COLO668 (cell line): ENCODE results near the gene ZSWIM9.
A peak's percentile ranks its signal among the peaks of the same experiment; 100 is the strongest.

Experiments used
- DNase-seq: peaks from one replicate; lab custom pipeline; 2025; ENCODE audit not compliant: unreplicated experiment; lab: John Stamatoyannopoulos, UW

Gene ZSWIM9

DNA sequence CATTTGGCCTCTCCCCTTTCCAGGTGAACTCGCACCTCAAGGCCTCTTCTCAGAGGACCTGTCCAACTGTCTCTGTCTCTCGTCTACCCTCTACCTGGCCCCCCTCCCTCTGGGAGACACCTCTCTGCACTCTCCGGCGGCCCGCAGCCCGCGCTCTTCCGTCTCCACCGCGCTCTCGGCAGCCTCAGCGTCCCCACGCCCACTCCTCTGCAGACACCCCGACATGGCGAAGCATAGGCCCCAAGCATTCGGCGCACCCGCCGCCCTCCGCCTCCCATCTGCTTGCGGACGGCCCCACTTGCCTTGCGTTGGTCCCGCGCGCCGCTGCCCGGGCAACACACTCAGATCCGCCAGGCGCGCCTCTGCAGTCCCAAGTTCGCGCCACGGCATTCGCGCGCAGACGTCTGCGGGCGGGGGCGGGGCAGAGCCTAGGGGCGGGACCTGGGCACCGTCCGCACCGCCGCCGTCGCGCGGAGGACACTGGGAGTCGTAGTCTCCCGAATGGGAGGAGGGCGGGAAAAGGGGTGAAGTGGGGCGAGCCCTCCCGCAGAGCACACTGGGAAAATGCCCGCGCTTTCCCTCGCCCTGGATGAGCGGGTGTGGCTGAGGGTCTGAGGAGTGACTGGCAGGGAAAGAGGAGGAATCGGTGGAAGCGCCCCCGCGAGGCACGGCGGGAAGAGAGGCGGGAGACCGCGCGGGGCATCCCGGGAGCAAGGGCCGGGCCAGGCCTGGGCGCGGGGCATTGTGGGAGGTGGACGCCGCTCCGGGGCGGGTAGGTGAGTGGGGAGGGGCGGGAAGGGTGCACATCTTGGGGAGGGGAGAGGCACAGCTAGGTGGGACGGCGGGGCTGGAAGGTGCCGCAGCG is at the start of gene ZSWIM9, which contains the start of gene LIG1:
Gene ZSWIM9, plus strand, starts transcription at position 742 of the 865 bp plus-strand sequence. CDS start 1,123 bp downstream, outside the sequence.
Gene LIG1, minus strand, starts transcription at position 406 of the 865 bp plus-strand sequence. CDS start 4,778 bp downstream, outside the sequence.
- peak; percentile 99 for DNase-seq

DNA sequence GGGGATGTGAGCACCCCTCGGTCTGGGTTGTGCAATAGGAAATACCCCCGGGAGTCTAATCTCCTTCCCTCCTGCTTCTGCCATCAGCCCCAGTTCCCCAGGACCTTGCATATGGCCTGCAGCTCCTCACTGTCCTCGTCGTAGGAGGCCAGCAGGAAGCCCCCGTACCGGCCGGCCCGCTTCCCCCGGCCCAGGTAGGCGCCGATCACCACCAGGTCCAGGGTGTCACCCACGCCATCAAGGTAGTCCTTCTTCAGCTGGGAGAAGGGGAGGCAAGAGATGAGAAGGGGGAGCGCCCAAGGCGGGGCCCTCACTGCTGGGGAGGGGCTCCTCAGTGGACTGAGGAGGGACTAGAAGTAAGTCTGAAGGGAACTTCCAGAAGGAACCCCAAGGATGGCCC is 49.4 kb upstream of the ZSWIM9 start:
- no peak for DNase-seq

- DNase-seq = peak; percentile 28
These were observed 48.5 kb upstream of the ZSWIM9 start for GRCh38 chr19:48121909-48122371.

- DNase-seq = no peak
These were observed 48.1 kb upstream of the ZSWIM9 start for GRCh38 chr19:48122421-48122820.

DNA sequence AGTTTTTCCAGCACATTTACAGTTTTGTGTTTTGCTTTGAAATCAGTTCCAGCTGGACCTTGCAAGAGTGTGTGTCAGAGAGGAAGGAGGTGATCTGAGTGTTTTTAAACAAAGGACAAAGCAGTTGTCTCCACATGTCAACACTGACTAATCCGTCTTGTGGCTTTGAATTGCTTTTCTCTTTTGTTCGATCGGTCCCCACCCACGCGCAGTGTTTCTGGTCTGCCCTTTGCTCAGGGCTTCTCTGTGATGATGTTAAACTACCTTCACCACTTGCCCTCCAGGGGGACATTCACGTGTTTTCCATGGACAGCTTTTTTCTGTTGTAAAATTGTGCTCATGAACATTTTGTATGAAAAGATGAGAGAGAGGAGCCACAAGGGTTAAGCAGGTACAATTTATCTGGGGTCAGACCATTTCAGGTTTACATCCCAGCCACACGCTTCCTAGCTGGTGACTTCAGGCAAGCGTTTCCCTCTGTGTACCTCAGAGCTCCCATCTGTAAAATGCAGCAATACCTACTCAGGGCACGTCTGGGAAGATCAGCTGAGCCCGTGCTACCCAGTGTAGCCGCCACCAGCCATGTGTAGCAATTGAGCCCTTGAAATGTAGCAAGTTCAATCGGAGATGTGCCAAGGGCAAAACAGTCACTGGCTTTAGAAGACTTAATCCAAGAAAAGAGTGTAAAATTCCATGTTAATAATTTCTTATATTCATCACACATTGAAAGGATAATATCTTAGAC is 46.4 kb upstream of the ZSWIM9 start:
- DNase-seq = peak; percentile 42

DNA sequence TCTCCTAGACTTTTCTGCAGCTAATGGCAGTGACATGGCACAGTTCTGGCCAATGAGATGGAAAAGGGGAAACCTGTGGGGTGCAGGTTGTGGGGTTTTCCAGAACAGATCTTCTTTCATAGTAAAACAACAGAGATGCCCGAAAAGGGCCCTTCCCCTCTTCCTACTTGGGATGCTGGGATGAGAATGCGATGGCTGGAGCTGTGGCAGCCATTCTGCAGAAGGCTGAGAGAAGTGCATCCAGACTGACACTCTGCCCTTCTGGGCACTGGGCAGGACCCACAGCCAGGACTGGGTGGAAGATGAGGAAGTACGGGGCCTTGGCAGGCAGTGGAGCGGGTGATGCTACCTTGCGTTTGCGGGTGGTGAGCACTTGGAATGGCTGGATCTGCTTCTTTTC is 42.9 kb upstream of the ZSWIM9 start:
- DNase-seq = no peak

GRCh38 chr19:48133094-48133493 is 37.4 kb upstream of the ZSWIM9 start:
- no peak for DNase-seq

DNA sequence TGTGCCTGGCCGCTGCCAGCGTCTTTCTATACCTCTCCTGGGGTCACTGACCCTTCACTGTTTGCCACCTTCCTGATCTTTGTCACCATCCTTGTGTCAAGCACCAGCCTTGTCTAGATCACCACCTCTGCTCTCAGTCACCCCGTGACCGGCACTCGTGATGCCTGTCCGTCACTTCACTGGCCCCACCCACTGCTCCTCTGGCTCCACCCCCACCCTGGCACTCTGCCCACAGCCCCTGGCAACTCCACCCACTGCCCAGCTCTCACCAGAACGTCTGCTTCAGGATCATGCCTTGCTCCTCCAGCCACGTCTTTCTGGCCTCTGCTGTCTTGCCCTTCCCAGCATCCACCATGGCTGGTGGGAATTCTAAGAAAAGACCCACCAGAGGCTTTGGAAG is 35.1 kb upstream of the ZSWIM9 start:
- peak; percentile 14 for DNase-seq

DNA sequence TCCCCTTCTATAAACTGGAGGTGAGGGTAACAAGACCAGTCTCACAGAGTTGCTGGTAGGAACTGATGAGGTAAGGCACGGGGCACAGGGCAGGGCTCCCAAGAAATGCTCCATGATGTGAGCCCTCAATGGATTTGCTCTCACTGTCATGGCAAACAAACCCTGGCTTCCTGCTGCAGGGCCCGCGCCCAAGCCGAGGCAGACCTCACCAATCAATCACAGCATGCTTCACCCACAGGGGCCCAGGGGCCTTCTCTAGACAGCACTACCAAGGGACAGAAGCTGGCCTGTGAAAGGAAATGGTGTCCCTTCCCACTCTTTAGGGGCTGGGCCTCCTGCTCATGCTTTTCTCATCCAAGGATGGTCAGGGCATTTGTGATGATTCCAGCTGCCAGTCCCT is 33.9 kb upstream of the ZSWIM9 start:
- no peak for DNase-seq

GRCh38 chr19:48137411-48137810 is 33.1 kb upstream of the ZSWIM9 start:
- no peak for DNase-seq

- no peak for DNase-seq
These were observed 31.4 kb upstream of the ZSWIM9 start for GRCh38 chr19:48139053-48139452.

DNA sequence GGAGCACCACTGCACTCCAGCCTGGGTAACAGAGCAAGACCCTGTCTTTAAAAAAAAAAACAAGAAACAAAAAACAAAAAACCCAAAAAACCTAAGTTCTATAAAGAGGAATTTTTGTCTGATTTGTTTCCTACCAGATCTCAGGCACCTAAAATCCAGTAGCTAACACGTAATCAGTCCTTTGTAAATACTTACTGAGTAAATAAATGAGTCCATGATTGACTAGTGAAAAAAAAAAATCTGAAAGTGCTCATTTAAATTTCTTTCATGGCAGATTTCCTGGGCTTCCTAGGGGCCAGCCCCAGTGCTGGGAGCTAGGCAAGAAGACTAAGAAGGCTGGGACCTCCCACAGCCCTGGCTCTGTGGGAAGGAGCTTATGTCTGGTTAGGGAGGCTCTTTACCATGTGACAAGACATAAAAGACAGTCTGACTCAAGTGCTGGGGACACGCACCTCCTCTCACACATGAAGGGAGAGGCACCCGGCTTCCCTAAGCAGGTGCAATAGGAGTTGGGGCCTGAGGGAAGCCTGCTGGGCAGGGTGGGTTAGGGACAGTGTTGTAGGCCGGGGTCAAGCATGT is 22.8 kb upstream of the ZSWIM9 start:
- DNase-seq = no peak

DNA sequence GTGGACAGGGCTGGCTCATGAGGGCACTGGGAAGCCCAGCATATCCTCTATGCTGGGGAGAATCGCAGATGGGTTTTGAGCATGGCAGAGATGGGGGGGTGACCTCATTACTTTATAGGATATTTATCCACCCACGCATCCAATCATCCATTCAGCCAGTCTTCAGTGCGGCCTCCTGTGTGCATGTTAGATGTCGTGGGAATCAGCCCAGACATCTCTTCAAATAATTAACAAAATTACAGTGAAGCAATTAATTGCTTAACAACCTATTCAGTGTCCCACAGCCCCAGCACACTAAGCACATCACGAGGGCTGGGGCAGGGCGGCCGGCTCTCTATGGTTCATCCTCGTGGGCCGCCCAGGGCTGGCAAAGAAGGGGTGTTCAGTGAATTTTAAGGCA is 21.9 kb upstream of the ZSWIM9 start:
- no peak for DNase-seq

DNA sequence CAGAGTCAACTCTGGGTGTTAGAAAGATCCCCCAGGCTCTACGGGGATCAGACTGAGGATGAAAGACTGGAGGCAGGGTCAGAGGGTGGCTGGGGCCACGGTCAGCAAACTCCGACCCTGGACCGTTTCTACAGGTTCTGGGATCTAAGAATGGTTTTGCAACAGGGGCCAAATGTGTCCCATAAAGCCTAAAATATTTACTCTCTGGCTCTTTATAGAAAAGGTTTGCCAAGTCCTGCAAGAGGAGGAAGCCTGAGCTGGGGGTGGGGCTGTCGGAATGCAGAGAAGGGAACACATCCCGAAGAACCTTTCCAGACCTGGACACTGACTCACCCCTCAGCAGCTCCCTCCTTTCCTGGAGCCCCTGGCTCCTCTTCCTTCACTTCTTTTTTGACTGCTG is 21.1 kb upstream of the ZSWIM9 start:
- DNase-seq = no peak

- peak; percentile 46 for DNase-seq
These were observed 17.9 kb upstream of the ZSWIM9 start for GRCh38 chr19:48152551-48152950.

DNA sequence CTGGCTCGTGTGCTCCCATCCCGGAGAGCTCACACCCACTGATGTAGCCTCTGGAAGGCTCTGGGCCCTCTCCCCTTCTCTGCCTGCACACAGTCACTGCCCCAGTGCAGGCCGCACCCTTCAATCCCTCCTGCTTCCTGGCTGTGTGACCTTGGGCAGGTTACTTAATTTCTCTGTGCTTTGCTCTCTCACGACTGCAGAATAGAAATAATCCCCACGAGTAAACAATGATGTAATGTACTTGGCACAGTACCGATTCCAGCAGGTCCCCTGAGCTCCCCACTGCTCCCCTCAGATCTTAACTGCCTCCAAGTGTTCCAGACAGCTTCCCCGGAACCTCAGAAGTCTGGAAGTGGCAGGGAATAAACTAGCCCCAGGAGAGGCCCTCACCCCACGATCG is 16.5 kb upstream of the ZSWIM9 start:
- DNase-seq = no peak

DNA sequence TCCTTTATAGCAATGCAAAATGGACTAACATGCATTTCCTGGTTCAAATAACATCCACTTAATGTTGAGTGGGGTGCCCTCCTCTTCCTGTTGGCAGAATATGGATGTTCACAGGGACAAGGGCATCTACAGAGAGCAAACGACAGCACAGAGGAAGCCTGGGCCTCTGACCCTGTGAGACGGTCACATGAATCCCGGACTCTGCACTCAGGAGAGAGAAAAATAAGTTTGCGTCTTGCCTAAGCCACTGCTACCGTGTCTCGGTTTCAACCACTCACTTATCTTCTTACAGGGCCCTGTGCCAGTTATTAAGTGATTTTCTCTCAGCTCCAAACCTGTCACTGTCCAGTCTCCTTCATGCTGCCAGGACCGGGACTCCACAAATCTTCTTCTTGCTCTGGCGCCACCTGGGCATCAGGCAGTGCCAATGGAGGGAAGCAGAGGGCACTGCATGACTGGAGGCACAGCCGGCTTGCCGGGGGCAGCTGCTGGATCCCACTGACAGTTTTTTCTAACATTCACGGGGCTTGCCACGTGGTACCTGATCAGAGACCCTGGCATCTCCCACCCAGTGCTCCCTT is 12.2 kb upstream of the ZSWIM9 start:
- no peak for DNase-seq

GRCh38 chr19:48168689-48169088 is 1.8 kb upstream of the ZSWIM9 start:
- DNase-seq = no peak

- peak; percentile 84 for DNase-seq
These were observed 922 bp upstream of the ZSWIM9 start for GRCh38 chr19:48169578-48169938.

- peak; percentile 15 for DNase-seq
These were observed 402 bp downstream of the ZSWIM9 start for GRCh38 chr19:48170817-48171347.

DNA sequence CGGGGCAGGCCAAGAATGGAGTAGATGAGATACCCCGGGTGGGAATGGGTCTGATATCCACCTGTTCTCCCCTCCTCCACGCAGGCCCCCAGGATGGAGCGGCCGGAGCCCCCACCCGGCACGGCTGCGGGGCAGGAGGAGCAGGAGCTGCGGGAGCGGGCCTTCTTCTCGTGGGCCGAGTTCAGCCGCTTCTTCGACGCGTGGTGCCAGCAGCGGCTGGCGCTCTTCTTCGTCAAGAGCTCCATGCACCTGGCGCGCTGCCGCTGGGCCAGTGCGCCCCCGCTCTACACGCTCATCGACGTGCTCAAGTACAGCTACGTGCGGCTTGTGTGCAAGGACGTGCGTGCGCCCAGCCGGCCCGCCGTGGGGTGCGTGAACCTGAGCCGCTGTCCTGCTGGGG is 1.2 kb downstream of the ZSWIM9 start:
- no peak for DNase-seq
